Measurements from ENCODE around the gene KLF2. TPM values are rescaled to one million over a fixed set of nuclear protein-coding genes. Genes with fewer than 3 reads are reported as not detected.
"Not testable (repeated sequence)": the region's sequence is repeated elsewhere in the genome, so short reads cannot be mapped to it uniquely, and the experiment has no call there.

KLF2 gene
- 5.2 TPM for total RNA-seq

DNA sequence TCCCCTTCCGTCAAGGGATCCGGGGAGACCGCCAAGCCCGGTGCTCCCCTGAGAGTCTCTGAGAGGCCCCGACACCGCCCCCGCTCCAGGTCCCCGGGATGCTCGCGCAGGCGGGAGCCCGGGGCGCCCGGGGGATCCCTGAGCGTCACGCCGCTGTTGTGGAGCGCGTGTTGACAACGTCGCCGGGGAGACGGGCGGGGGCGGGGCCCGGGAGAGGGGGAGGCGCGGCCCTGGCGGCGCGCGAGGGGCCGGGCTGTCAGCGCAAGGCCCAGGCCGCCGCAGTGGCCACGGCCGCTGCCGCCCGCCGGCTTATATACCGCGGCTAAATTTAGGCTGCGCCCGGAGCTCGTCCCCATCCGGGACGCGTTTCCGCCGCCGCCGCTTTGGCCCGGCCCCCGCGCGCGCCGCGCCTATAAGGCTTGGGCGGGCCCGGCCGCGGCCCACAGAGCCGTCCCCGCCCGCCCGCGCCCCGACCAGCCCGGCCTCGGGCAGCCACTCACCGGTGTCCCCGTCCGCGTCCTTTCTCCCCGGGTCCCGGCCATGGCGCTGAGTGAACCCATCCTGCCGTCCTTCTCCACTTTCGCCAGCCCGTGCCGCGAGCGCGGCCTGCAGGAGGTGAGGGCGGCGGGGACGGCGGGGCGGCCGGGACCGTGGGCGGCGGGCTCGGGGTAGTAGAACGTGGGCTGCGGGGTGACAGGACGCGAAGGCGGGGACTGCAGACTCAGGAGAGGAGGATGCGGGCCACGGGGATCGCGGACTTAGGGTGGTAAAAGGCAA is at the start of gene KLF2:
KLF2 (plus strand) TSS at position 443 of the 777 bp plus-strand sequence; CDS start at position 541, 98 bp downstream.
- peak; percentile 84 for ATAC-seq

DNA sequence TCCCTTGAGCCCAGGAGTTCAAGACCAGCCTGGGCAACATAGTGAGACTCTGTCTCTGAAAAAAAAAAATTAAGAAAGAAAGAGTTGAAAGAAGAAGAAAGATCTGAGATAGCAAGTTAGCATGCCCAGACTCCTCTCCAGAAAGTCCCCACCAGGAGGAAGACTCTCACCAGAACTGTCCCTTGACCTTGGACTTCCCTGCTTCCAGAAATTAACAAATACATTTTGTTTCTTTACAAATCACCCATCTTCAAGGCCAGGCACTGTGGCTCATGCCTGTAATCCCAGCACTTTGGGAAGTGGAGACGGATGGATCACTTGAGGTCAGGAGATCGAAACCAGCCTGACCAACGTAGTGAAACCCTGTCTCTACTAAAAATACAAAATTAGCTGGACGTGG is 44.3 kb upstream of the KLF2 start:
- no peak for ATAC-seq

DNA sequence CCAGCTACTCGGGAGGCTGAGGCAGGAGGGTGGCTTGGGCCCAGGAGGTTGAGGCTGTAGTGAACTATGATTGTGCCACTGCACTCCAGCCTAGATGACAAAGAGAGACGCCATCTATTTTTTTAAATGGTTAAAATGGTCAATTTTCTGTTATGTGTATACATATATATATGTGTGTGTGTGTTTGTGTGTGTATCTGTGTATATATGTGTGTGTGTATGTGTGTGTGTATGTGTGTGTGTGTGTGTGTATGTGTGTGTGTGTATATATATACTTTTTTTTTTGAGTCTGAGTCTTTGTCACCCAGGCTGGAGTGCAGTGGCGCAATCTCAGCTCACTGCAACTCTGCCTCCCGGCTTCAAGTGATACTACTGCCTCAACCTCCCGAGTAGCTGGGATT is 42.9 kb upstream of the KLF2 start:
- no peak for ATAC-seq

DNA sequence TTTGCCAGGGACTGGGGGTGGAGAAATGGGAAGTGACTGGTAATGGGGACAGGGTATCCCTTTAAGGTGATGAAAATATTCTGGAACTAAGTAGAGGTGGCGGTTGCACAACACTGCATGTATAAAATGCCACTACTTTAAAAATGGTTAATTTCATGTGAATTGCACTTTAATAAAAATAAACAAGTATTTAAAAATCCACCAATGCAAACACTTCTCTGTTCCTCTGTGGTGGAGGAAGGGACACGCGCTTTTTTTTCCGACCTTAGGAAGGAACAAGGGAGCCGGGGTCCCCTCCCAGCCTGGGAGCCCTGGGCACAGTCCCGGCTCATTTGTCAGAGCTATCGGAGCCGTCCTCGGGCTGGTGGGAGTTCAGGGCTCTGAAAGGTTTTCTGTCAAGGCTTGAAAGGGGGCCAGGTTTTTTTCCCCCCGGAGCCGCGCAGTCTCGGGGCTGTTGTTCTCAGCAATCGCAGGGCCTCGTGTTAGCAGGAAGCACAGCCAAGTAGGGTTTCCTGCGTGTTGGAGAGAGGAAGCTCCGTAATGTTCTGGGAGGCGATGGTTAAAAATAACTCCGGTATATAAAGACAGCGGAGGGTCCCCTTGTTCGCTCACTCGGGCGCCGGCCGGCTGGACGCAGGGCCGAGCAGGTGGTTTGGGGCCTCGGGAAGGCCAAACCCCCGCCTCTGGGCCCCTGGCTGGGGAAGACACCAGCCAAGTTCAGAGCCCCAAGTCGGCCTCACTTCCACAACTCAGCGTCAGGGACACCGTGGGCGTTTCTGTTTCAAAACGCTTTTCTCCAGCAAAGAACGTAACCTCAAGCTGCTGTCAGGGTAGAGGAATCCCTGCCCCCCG is 41.2 kb upstream of the KLF2 start:
- peak; percentile 39 for ATAC-seq

DNA sequence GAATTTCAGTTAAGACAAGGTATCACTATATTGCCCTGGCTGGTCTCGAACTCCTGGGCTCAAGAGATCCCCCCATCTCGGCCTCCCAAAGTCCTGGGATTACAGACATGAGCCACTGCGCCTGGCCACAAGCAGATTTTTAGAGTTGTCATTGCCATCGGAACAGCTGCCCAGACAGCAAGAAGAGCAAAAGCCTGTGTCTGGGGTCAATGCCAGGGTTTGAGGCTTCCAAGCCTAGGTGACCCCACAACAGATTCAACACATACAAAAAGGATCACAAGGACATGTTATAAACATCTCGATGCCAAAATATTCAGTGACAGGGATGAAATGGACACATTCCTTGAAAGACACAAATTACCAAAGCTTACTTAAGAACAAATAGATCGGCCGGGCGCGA is 40.1 kb upstream of the KLF2 start:
- ATAC-seq: no peak

DNA sequence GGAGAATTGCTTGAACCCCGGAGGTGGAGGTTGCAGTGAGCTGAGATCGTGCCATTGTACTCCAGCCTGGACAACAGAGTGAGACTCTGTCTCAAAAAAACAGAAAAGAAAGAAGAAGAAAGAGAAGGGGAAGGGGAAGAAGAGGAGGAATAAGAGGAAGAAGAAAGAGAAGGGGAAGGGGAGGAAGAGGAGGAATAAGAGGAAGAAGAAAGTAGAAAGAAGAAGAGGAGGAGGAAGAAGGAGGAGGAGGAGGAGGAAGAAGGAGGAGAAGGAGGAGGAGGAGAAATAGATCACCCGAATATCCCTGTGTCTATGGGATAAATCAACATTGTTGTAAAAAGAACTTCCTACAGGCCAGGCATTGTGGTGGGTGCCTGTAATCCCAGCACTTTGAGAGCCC is 39.5 kb upstream of the KLF2 start:
- ATAC-seq: not testable (repeated sequence)

DNA sequence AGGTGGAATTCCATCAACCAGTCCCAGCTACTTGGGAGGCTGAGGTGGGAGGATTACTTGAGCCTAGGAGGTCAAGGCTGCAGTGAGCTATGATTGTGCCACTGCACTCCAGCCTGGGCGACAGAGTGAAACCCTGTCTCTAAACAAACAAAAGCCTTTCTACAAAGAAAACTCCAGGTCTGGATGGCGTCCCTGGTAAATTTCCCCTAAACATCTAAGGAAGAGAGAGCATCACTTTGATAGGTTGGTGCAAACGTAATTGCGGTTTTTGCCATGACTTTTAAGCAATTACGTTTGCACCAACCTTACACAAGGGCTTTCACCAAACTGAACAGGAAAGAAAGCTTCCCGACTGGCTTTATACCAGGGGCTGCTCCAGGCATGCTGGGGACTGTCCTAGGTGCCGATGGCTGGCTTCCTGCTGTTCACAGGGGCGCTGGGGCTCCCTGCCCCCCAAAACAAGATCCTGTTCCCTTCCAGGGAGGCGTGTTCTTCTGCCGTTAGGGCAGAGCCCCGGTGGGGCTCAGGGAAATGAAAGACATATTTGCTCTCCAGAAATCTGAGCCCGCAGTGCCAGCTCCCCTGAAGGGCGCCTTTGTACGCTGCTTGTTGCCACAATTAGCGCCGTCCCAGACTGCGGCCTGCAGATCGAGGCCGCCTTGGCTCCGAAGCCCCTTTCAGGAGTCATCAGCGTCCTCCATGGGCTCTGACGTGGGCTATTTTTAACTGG is 38.7 kb upstream of the KLF2 start:
- no peak for ATAC-seq

DNA sequence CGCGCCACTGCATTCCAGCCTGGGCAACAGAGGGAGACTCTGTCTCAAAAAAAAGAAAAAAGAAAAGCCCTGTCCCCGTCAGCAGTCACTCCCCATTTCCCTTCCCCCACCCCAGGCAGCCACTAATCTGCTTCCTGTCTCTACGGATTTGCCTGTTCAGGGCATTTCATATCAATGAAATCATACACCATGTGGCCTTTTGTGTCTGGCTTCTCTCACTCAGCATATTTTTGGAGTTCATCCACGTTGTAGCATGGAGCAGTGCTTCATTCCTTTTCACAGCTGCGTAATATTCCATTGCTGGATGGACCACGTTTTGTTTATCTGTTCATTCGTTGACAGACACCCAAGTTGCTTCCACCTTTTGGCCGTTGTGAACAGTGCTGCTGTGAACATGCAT is 36.1 kb upstream of the KLF2 start:
- no peak for ATAC-seq

DNA sequence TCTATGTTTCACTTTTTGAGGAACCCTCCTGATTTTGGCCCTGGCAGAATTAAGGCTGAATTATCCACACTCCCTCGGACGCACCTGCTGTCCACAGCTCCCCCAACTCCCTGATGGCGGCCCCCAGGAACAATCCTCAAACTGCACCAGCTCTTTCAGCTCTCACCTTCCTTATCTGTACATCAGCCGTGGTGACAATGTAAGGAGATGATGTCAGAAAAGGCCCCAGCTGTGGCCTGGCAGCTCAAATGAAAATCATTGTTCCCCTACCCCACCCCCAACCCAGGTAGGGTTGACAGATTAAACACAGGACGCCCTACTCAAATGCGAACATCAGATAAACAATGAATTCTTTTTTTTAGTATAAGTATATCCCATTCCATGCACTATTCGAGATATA is 35.0 kb upstream of the KLF2 start:
- ATAC-seq: no peak

DNA sequence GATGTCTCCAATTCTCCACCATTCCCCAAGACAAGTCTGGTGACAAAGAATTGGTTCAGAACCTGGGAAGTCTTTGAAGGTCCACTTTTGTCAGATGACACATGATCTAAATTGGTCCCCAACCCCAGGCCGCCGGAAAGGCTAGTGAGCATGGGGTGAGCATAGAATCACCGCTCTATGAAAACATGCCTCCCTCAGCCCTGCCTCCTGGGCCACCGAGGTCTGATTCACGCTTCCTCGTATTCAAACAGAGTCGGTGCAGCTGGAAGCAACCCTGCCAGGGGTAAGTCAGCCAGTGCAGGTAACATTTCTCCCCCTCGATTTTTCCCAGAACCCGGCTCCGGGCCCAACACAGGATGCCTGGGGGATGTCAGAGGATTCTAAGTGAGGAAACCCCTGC is 33.9 kb upstream of the KLF2 start:
- ATAC-seq: peak; percentile 20

DNA sequence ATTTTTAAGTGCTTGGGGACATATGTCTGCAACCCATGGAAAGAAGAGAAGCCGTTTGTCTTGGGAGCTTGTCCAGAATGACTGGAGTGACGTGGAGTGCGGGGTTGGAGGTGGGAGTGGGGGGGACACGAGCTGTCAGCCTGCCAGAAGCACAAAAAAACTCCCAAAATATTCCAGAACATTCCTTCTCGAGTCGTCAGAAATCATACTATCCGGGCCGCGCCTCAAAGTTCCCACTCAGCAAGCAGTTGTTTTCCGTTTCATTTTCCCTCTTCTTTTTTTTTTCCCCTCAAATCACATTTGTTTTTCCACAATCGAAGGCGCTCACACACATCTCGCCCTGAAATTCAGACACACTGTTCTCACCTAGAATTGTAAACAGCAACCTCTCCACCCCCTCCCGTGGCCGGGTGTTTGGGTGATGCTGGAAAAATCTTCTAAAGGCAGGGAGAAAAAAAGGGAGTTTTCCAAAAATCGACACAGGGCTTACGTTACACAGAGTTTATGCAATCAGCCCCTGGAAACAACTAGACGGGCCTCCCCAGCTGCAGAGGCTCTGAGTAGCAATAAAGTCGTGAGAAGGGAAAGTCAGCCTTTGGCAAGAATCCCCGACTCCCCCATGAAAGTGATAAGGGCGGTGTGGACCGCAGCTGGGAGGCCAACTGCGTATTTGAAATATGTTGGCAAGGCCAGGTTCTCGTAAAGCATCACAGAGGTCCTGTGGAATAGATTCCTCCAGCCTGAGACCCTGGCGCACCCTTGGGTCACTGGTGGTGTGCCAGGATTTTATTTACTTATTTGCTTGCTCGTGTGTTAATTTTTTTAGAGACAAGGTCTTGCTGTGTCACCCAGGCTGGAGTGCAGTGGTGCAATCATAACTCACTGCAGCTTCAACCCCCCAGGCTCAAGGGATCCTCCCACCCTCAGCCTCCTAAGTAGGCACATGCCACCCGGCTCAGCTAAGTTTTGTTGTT is 31.2 kb upstream of the KLF2 start:
- ATAC-seq: no peak

DNA sequence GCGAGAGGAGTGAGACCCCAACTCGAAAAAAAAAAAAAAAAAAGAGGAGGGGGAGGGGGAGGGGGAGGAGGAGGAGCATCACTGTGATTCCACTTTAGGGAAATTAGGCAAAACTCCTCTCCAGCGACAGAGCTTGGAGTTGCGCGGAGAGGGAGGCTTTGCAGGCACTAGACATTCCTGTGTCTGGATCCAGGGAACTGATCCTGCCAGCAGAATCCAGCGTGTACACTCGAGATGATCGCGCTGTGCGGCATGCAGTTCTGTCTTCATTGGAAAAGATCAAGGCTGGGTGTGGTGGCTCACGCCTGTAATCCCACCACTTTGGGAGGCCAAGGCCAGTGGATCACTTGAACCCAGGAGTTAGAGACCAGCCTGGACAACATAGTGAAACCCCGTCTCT is 29.6 kb upstream of the KLF2 start:
- ATAC-seq: no peak

DNA sequence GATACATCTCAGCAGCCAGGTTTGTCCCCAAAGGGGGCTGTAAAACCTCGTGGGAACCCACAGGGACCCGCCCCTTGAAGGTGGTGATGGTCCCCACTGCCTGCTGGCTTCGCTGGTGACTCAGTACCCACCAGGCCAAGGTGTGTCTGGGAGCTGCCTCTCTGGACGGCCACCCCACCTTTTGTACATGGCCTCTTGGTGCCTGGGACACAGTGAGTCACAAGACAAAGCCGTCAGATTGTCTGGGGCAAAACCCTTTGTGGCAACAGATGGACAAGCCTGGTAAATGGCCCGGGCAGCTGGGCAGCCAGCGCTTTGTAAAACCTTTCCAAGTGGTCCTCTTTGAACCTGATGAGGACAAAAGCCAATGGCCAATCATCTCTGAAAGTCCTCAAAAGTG is 27.9 kb upstream of the KLF2 start:
- peak; percentile 71 for ATAC-seq

DNA sequence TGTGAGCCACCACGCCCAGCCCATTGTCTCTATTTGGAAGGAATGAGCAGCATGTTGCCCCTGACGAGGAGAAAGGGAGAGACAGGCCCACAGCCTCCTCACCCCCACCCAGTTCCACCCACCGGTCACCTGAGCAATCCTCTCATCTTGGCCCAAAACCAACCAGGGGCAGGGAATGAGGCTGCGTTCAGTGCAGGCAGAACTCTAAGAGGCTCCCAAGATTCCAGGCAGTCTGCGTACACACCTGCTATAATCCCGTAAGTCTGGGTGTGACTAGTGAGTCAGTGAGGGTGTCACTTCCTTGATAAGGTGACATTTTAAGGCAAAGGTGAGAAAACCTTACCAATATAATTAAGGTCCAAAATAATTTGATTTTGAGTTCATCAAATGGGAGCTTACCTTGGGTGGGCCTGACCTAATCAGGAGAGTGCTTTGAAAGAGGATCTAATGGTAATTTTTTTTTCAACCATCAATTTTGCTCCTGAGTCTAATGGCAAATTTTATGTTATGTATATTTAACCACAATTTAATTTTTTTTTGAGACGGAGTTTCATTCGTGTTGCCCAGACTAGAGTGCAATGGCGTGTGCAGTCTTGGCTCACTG is 26.9 kb upstream of the KLF2 start:
- peak; percentile 87 for ATAC-seq

DNA sequence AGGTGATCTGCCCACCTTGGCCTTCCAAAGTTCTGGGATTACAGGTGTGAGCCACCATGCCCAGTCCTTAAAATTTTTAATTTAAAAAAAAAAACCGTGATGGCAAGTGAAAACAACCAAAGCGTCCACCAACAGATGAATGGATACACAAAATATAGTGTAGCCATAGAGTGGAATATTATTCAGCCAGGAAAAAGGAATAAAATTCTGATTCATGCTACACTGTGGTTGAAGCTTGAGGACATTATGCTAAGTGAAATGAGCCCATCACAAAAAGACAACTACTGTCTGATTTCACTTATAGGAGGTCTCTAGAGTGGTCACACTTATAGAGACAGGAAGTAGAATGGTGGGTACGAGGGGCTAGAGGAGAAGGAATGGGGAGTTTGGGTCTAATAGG is 26.3 kb upstream of the KLF2 start:
- no peak for ATAC-seq

DNA sequence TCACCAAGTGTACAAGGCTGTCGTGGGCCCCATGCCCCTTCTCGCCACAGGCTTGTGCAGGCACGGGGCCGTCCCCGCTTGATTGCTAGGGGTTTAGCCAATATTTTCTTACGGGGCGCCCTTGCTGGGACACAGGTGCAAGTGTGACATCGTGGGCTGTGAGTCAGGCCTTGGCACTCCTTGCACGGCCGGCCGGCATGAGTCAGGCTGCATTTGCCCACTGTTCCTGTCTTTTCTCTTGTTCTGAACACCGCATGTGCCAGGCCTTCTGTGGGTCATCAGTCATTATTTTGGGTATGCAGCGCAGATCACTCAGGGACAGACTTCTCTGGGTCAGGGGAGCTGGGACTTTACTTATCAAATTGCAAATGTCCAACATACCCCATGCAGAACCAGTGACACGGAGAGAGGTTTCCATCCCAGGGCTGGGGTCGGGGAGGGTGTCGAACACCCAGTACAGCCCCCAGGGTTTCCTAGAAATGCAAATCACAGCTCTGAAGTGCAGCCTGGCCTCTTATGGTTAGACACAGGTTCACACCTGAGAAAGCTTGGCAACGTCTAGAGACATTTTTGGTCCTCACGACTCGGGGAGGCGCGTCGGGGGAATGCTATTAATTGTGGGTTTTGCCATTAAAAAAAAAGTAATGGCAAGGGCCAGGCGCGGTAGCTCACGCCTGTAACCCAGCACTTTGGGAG is 22.5 kb upstream of the KLF2 start:
- ATAC-seq: peak; percentile 84

DNA sequence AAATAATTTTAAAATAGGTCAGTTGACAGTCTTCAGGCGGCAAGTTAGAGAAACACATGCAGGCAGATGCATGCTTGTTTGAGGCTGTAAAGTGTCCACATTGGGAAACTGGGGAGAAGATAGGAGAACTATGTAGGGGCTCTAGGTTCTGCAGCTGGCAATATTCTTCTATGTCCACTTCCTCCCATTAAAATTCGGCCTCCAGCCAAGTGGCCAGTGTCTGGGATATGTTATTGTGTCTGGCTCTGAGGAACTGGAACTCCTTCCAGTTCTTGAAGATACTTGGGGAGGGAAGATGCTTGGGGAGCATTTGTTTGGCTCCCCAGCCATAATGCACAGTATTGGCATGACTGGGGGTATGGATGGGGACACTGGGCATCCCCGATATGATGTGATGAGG is 20.9 kb upstream of the KLF2 start:
- ATAC-seq: no peak

DNA sequence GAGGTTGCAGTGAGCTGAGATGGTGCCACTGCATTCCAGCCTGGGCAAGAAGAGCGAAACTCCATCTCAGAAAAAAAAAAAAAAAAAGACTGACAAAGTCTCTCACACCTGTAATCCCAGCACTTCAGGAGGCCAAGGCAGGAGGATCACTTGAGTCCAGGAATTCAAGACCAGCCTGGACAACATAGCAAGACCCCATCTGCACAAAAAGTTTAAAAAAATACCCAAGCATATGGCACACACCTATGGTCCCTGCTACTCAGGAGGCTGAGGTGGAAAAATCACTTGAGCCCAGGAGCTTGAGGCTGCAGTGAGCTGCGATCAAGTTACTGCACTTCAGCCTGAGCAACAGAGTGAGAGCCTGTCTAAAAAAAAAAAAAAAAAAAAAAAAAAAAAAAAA is 20.1 kb upstream of the KLF2 start:
- not testable (repeated sequence) for ATAC-seq

DNA sequence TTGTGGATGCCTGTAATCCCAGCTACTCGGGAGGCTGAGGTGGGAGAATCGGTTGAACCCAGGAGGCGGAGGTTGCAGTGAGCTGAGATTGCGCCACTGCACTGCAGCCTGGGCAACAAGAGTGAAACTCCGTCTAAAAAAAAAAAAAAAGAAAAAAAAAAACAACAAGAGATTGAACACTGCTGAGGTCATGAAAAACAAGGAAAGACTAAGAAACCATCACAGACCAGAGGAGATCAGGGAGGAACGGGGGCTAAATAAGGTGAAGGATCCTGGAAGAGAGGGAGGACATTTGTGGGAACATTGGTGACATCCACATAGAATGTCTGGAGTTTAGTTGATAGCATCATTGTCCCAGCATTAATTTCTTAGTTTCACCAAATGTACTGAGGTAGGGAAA is 19.6 kb upstream of the KLF2 start:
- ATAC-seq: not testable (repeated sequence)

DNA sequence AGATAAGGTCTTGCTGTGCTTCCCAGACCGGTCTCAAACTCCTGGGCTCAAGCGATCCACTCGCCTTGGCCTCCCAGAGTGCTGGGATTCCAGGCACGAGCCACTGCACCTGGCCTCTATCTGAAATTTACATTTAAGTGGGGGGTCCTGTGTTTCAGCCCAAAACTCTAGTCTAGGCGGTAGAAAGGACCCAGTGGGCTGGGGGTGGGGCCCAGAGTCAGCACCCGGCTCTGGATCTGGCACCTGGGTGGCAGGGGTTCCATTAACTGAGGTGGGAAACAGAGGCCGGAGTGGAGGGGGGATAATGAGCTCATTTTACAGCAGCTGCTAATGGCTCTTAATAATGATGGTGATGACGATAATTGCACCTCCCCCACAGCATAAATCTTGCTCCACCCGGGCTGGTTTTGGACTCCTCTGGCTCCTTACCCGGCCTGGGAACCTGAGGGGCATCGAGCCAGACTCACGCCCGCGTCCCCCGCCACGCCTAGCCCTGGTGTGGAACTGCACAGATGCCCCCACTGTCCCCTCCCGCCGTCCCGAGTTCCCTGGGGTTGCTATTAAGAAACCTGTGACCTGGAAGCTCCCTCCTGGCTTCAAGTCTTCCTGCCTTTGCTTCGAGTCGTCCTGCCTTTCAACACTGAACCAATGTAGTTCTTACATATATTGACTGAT is 17.8 kb upstream of the KLF2 start:
- ATAC-seq: no peak

All from esophagus mucosa (tissue), 1 donor.